ENCODE measurements around the gene APOA5. TPM values are rescaled to one million over a fixed set of nuclear protein-coding genes. Genes with fewer than 3 reads are reported as not detected.
"Not testable (repeated sequence)": the region's sequence is repeated elsewhere in the genome, so short reads cannot be mapped to it uniquely, and the experiment has no call there.

Gene APOA5
- polyA plus RNA-seq, 2 of the 4 experiments (the other 2 are of a cell fraction) = not detected

DNA sequence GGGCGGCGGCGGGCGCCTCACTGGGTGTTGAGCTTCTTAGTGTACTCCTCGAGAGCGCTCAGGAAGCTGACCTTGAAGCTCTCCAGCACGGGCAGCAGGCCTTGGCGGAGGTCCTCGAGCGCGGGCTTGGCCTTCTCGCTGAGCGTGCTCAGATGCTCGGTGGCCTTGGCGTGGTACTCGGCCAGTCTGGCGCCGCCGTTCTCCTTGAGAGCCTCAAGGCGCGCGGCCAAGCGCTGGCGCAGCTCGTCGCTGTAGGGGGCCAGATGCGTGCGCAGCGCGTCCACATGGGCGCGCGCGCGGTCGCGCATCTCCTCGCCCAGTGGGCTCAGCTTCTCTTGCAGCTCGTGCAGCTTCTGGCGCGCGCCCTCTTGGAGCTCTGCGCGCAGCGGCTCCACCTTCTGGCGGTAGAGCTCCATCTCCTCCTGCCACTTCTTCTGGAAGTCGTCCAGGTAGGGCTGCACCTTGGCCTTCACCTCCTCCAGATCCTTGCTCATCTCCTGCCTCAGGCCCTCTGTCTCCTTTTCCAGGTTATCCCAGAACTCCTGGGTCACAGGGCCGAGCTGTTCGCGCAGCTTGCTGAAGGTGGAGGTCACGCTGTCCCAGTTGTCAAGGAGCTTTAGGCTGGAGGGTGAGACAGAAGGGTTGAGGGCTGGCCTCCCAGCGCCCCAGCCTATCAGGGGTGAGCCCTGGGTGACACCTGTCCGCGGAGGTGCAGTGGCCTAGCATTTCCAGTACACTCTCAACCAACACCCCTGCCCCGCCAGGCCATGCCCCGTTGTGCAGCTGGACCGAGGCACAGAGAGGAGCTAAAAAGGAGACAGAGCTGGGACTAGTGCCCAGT, 44.3 kb upstream of the APOA5 start (continued):
- TF ChIP-seq, protein P1, sequence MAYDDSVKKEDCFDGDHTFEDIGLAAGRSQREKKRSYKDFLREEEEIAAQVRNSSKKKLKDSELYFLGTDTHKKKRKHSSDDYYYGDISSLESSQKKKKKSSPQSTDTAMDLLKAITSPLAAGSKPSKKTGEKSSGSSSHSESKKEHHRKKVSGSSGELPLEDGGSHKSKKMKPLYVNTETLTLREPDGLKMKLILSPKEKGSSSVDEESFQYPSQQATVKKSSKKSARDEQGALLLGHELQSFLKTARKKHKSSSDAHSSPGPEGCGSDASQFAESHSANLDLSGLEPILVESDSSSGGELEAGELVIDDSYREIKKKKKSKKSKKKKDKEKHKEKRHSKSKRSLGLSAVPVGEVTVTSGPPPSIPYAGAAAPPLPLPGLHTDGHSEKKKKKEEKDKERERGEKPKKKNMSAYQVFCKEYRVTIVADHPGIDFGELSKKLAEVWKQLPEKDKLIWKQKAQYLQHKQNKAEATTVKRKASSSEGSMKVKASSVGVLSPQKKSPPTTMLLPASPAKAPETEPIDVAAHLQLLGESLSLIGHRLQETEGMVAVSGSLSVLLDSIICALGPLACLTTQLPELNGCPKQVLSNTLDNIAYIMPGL (CRISPR knock-in tag; IDR thresholded peaks at IDR 0.05; ENCODE audit: borderline replicate concordance) = no peak
- TF ChIP-seq HDAC2 (IDR thresholded peaks at IDR 0.05) = peak; percentile 61; the same call in 1 of the 2 replicates

DNA sequence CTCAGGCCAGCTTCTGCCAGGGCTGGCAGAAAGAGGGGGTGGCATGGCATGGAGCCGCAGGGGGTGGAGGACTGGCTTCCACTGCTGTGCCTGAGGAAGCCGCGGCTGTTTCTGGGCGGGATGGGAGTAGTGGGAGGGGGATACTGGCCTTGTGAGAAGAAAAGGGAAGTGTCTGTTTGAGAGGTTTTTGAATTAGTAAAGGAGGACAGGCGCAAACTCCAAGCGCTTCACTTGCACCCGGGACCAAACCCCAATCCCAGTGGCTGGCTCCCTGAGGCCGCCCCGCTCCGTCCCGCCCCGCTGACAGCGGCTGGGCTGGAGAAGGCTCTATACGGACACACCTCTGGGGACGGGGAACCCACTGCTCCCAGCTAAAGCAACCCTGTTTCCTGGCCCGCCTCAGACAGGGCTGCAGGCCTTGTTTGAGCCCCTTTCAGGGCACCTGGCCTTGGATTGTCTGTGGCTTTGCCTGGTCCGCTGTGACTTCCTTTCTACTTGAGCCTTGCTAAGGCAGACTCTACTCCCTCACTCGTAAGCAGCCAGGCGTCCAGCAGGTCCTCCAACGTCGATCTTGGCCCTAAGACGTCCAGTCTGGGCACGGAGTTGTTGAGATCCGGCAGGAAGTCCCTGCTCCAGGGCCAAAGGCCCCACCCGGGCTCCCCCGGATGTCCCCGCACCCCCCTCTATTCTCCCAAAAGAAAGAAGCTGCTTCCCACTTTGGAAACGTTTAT, 43.5 kb upstream of the APOA5 start:
- CTCF ChIA-PET = interaction anchor here (0.7 to 3.7 kb wide), 25 partner anchors 8 to 400 kb away, joined by 3 to 56 read pairs (median 4); partner anchors contain the start of genes APOA4, APOA5 and BUD13
- TF ChIP-seq KDM5A (IDR thresholded peaks at IDR 0.05) (no peak), HOXA7 (CRISPR knock-in tag; IDR thresholded peaks at IDR 0.05) (no peak), CEBPB (IDR thresholded peaks at IDR 0.05) (no peak), MAFK (IDR thresholded peaks at IDR 0.05; ENCODE audit: partially characterized antibody) (no peak), MYC (IDR thresholded peaks at IDR 0.05; ENCODE audit: borderline replicate concordance, low read length) (no peak), HEYL (CRISPR knock-in tag; IDR thresholded peaks at IDR 0.05) (no peak), CHD2 (IDR thresholded peaks at IDR 0.05; ENCODE audit: low read length, partially characterized antibody) (no peak), NPAS2 (CRISPR knock-in tag; IDR thresholded peaks at IDR 0.05; ENCODE audit: borderline replicate concordance) (no peak), EP300 (IDR thresholded peaks at IDR 0.05) (no peak), KDM1A (IDR thresholded peaks at IDR 0.05; ENCODE audit: low read depth) (no peak), ZFP36 (IDR thresholded peaks at IDR 0.05; ENCODE audit: borderline replicate concordance, partially characterized antibody) (no peak), JUN (IDR thresholded peaks at IDR 0.05) (no peak), EHMT2 (IDR thresholded peaks at IDR 0.05; ENCODE audit: low read depth) (no peak)
- TF ChIP-seq, protein P2, sequence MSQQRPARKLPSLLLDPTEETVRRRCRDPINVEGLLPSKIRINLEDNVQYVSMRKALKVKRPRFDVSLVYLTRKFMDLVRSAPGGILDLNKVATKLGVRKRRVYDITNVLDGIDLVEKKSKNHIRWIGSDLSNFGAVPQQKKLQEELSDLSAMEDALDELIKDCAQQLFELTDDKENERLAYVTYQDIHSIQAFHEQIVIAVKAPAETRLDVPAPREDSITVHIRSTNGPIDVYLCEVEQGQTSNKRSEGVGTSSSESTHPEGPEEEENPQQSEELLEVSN (IDR thresholded peaks at IDR 0.05; ENCODE audit: borderline replicate concordance, low read depth) = no peak
- peak overlapping the region; percentile 72 for H3K4me2 ChIP-seq
- DNase-seq (ENCODE audit: low read depth in 1 of 2, low spot score in 1 of 2) = no peak
- H3K27ac ChIP-seq = peak overlapping the region; percentile 20 to 79; a peak in 5 of 6 replicates
- peak overlapping the region; percentile 27 for H3K4me3 ChIP-seq
- WGBS (ENCODE audit: missing lambda C conversion rate) = 90% methylated on average over 18 of the region's 28 CpGs
- FAIRE-seq = no peak
- 0 out of 3 replicates have a peak, but pooled peaks cover 4% of the 10 kb centered on the region for H3K4me1 ChIP-seq
- no peak for ATAC-seq
- POLR2A ChIA-PET = interaction anchor here (0.5 to 1.5 kb wide), 6 partner anchors 30 to 62 kb away, joined by 3 to 10 read pairs (median 4); partner anchors contain the start of genes APOA5, BUD13 and ZPR1
- H3K9me3 ChIP-seq = no peaks in the 10 kb centered on the region

DNA sequence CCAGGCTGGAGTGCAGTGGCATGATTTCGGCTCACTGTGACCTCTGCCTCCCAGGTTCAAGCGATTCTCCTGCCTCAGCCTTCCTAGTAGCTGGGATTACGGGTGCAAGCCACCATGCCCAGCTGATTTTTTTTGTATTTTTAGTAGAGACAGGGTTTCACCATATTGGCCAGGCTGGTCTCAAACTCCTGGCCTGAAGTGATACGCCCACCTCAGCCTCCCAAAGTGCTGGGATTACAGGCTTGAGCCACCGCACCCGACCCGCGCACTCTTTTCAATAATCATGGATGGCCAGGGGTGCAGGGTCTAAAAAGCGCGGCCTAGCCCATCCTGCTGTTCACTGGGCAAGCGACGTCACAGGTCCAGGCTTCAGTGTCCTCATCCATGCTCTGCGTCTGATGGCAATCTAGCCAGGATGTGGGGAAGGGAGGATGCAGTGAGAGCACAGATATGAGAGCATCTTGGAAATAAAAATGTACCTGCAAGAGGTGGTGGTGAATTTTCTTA, 42.9 kb upstream of the APOA5 start:
- FAIRE-seq; H3K27ac ChIP-seq; H3K4me1 ChIP-seq; H3K4me2 ChIP-seq; ATAC-seq; DNase-seq (ENCODE audit: low read depth in 1 of 2, low spot score in 1 of 2); H3K4me3 ChIP-seq; H3K9me3 ChIP-seq; POLR2A ChIA-PET: not testable (repeated sequence)
- WGBS (ENCODE audit: missing lambda C conversion rate) = 87% methylated on average over 10 of the region's 13 CpGs
- CTCF ChIA-PET = interaction anchor here (0.6 to 3.7 kb wide), 4 partner anchors 43 to 767 kb away, joined by 3 to 56 read pairs (median 4); partner anchors contain the start of gene APOA5
